Stimulated activated naive B cell treated with anti-CD40 and anti-IgM and Interleukin-4, amounts not matched to agents 10 μg/mL and 1 μg/mL and 100 μg/mL, for 72 hours (primary cell): ENCODE results near the gene PFN1.

Experiments
- ATAC-seq, 2 donors: fragments of 150-1000 bp; cut with Tn5 transposase; replicated peaks; 2 replicates each; pipeline ENCODE4 v1.10.0; 2021; ENCODE audit warnings: moderate library complexity in 1 of 2
- DNase-seq: peaks from one replicate; pipeline ENCODE4 v3.0.0; 2021
- H3K27ac Mint-ChIP-seq: one replicate; pipeline ENCODE4 v1.8.0; 2022; ENCODE audit warnings: mild to moderate bottlenecking, mixed read lengths
- H3K27me3 Mint-ChIP-seq, 2 donors: one replicate each; pipeline ENCODE4 v1.8.0; 2022; ENCODE audit warnings: mixed read lengths in 2 of 2
- H3K36me3 Mint-ChIP-seq, 2 donors: one replicate each; pipeline ENCODE4 v1.8.0; 2022; ENCODE audit warnings: mixed read lengths in 2 of 2, mild to moderate bottlenecking in 1 of 2
- H3K4me1 Mint-ChIP-seq, 2 donors: one replicate each; pipeline ENCODE4 v1.8.0; 2022; ENCODE audit warnings: mixed read lengths in 2 of 2, mild to moderate bottlenecking in 1 of 2
- H3K4me3 Mint-ChIP-seq, 2 donors: one replicate each; pipeline ENCODE4 v1.8.0; 2022; ENCODE audit warnings: mild to moderate bottlenecking in 2 of 2, mixed read lengths in 2 of 2, moderate library complexity in 1 of 2
- H3K9me3 Mint-ChIP-seq, 2 donors: one replicate each; pipeline ENCODE4 v1.8.0; 2022; ENCODE audit warnings: mixed read lengths in 2 of 2, mild to moderate bottlenecking in 1 of 2

Gene PFN1

GRCh38 chr17:4945176-4945943 is 3.0 kb downstream of the PFN1 start:
- Mint-ChIP-seq H3K4me3 (peak overlapping the region; percentile 86 to 91), H3K36me3 (peaks cover 57 to 68% of the 10 kb centered on the region in 2 donors), H3K27me3 (no peaks in the 10 kb centered on the region), H3K4me1 (peaks cover 47 to 68% of the 10 kb centered on the region in 2 donors), H3K9me3 (no peaks in the 10 kb centered on the region), H3K27ac (peak overlapping the region; percentile 95)
- DNase-seq = peak; percentile 81
- peak; percentile 46 to 49 for ATAC-seq

- H3K27me3 Mint-ChIP-seq = no peaks in the 10 kb centered on the region
- H3K27ac Mint-ChIP-seq = peak overlapping the region; percentile 95
- ATAC-seq (no peak), DNase-seq (no peak)
- peaks cover 46 to 65% of the 10 kb centered on the region in 2 donors for H3K4me1 Mint-ChIP-seq
- peak overlapping the region; percentile 86 to 91 for H3K4me3 Mint-ChIP-seq
- no peaks in the 10 kb centered on the region for H3K9me3 Mint-ChIP-seq
- H3K36me3 Mint-ChIP-seq = peaks cover 58 to 68% of the 10 kb centered on the region in 2 donors
Measured at GRCh38 chr17:4944554-4945175, 3.7 kb downstream of the PFN1 start.

- peaks cover 46 to 66% of the 10 kb centered on the region in 2 donors for H3K4me1 Mint-ChIP-seq
- DNase-seq = no peak
Measured at GRCh38 chr17:4944163-4944553, 4.2 kb downstream of the PFN1 start.

GRCh38 chr17:4942760-4943508 is 5.4 kb downstream of the PFN1 start:
- Mint-ChIP-seq H3K9me3 (no peaks in the 10 kb centered on the region), H3K36me3 (peaks cover 58 to 75% of the 10 kb centered on the region in 2 donors)

More at GRCh38 chr17:4944163-4944553, 4.2 kb downstream of the PFN1 start:
- Mint-ChIP-seq H3K9me3 (no peaks in the 10 kb centered on the region), H3K4me3 (peak overlapping the region; percentile 86 to 91), H3K36me3 (peaks cover 58 to 68% of the 10 kb centered on the region in 2 donors), H3K27ac (peak overlapping the region; percentile 95), H3K27me3 (no peaks in the 10 kb centered on the region)
- no peak for ATAC-seq

GRCh38 chr17:4941319-4941610 is 7.1 kb downstream of the PFN1 start:
- Mint-ChIP-seq H3K4me3 (peak overlapping the region; percentile 81 to 82), H3K9me3 (no peaks in the 10 kb centered on the region), H3K27ac (peak overlapping the region; percentile 97), H3K36me3 (peaks cover 55 to 74% of the 10 kb centered on the region in 2 donors), H3K4me1 (peaks cover 54 to 81% of the 10 kb centered on the region in 2 donors), H3K27me3 (no peaks in the 10 kb centered on the region)
- no peak for DNase-seq
- ATAC-seq = no peak

More at GRCh38 chr17:4942760-4943508, 5.4 kb downstream of the PFN1 start:
- H3K27me3 Mint-ChIP-seq = no peaks in the 10 kb centered on the region
- ATAC-seq (no peak), DNase-seq (no peak)
- H3K4me1 Mint-ChIP-seq = peaks cover 53 to 78% of the 10 kb centered on the region in 2 donors
- peak overlapping the region; percentile 85 for H3K27ac Mint-ChIP-seq
- peak overlapping the region; percentile 82 to 86 for H3K4me3 Mint-ChIP-seq

- H3K4me1 Mint-ChIP-seq = peaks cover 54 to 75% of the 10 kb centered on the region in 2 donors
Measured at GRCh38 chr17:4940555-4941318, 7.6 kb downstream of the PFN1 start.

GRCh38 chr17:4939796-4940554 is 8.4 kb downstream of the PFN1 start, which contains the start of the genes RNF167 and SLC25A11:
Gene RNF167, plus strand, starts transcription at chr17:4940268. Its CDS starts 642 bp downstream, at chr17:4940910.
Gene SLC25A11, minus strand, starts transcription at chr17:4940046. Its CDS starts 136 bp downstream, at chr17:4939910.
- Mint-ChIP-seq H3K27me3 (no peaks in the 10 kb centered on the region), H3K4me1 (peaks cover 46 to 68% of the 10 kb centered on the region in 2 donors), H3K9me3 (no peaks in the 10 kb centered on the region), H3K4me3 (peak within 1 kb of the TSS; percentile 81 to 82), H3K36me3 (peaks cover 52 to 70% of the 10 kb centered on the region in 2 donors), H3K27ac (peak within 1 kb of the TSS; percentile 97)
- ATAC-seq = peak; percentile 84 to 87
- DNase-seq = peak; percentile 98

More at GRCh38 chr17:4940555-4941318, 7.6 kb downstream of the PFN1 start:
- peak overlapping the region; percentile 97 for H3K27ac Mint-ChIP-seq
- H3K36me3 Mint-ChIP-seq = peaks cover 58 to 76% of the 10 kb centered on the region in 2 donors
- no peaks in the 10 kb centered on the region for H3K27me3 Mint-ChIP-seq
- peak overlapping the region; percentile 81 to 82 for H3K4me3 Mint-ChIP-seq
- H3K9me3 Mint-ChIP-seq = no peaks in the 10 kb centered on the region
- DNase-seq (no peak), ATAC-seq (no peak)

- H3K4me1 Mint-ChIP-seq = peaks cover 43 to 66% of the 10 kb centered on the region in 2 donors
- H3K27me3 Mint-ChIP-seq = peaks cover under 1 to 2% of the 10 kb centered on the region in 2 donors
- H3K4me3 Mint-ChIP-seq = peak overlapping the region; percentile 81 to 82
- ATAC-seq (peak; percentile 2 to 3), DNase-seq (no peak)
- no peaks in the 10 kb centered on the region for H3K9me3 Mint-ChIP-seq
- peak overlapping the region; percentile 85 for H3K27ac Mint-ChIP-seq
- H3K36me3 Mint-ChIP-seq = peaks cover 49 to 68% of the 10 kb centered on the region in 2 donors
Measured at GRCh38 chr17:4939546-4939795, 8.9 kb downstream of the PFN1 start.

GRCh38 chr17:4938688-4939545 is 9.4 kb downstream of the PFN1 start:
- Mint-ChIP-seq H3K36me3 (peaks cover 46 to 68% of the 10 kb centered on the region in 2 donors), H3K27me3 (peaks cover 7 to 8% of the 10 kb centered on the region in 2 donors), H3K27ac (peak overlapping the region; percentile 85), H3K4me3 (peak overlapping the region; percentile 81 to 82), H3K4me1 (peaks cover 43 to 66% of the 10 kb centered on the region in 2 donors), H3K9me3 (no peaks in the 10 kb centered on the region)
- no peak for ATAC-seq
- DNase-seq = no peak

- peaks cover 40 to 70% of the 10 kb centered on the region in 2 donors for H3K36me3 Mint-ChIP-seq
- peak overlapping the region; percentile 81 to 82 for H3K4me3 Mint-ChIP-seq
Measured at GRCh38 chr17:4938069-4938491, 10.2 kb downstream of the PFN1 start.

GRCh38 chr17:4937553-4937952 is 10.8 kb downstream of the PFN1 start:
- peaks cover 17 to 20% of the 10 kb centered on the region in 2 donors for H3K27me3 Mint-ChIP-seq
- no peak overlapping the region for H3K27ac Mint-ChIP-seq

More at GRCh38 chr17:4938069-4938491, 10.2 kb downstream of the PFN1 start:
- Mint-ChIP-seq H3K27ac (peak overlapping the region; percentile 49), H3K27me3 (peaks cover 15 to 16% of the 10 kb centered on the region in 2 donors), H3K9me3 (no peaks in the 10 kb centered on the region), H3K4me1 (peaks cover 45 to 66% of the 10 kb centered on the region in 2 donors)
- ATAC-seq (no peak), DNase-seq (no peak)

GRCh38 chr17:4936436-4936835 is 11.9 kb downstream of the PFN1 start:
- Mint-ChIP-seq H3K36me3 (peaks cover 35 to 61% of the 10 kb centered on the region in 2 donors), H3K9me3 (no peaks in the 10 kb centered on the region), H3K27me3 (peaks cover 17 to 21% of the 10 kb centered on the region in 2 donors), H3K4me1 (peaks cover 41 to 66% of the 10 kb centered on the region in 2 donors), H3K4me3 (no peak overlapping the region), H3K27ac (peak overlapping the region; percentile 52)
- ATAC-seq (no peak), DNase-seq (no peak)

More at GRCh38 chr17:4937553-4937952, 10.8 kb downstream of the PFN1 start:
- no peaks in the 10 kb centered on the region for H3K9me3 Mint-ChIP-seq
- H3K36me3 Mint-ChIP-seq = peaks cover 40 to 65% of the 10 kb centered on the region in 2 donors
- no peak for DNase-seq
- no peak for ATAC-seq
- H3K4me1 Mint-ChIP-seq = peaks cover 45 to 66% of the 10 kb centered on the region in 2 donors
- no peak overlapping the region for H3K4me3 Mint-ChIP-seq
